AG10803 (cell line): Measurements from ENCODE around the gene BBS10.

Experiments used
- DNase-seq: peaks from one replicate; pipeline ENCODE4 v3.0.0; 2010; ENCODE audit warnings: low read depth
- H3K4me3 ChIP-seq: 2 replicates; pipeline ENCODE4 v1.5.1; 2011; ENCODE audit warnings: mild to moderate bottlenecking, low read length, control low read depth
- CTCF ChIP-seq: conservative IDR thresholded peaks from 2 replicates; pipeline ENCODE4 v1.5.1; 2011; ENCODE audit warnings: mild to moderate bottlenecking, low read length, control low read depth, inconsistent platforms

Gene BBS10

GRCh38 chr12:76312315-76312714 is 35.9 kb downstream of the BBS10 start:
- no peak for DNase-seq
- TF ChIP-seq CTCF: no peak
- no peak overlapping the region for H3K4me3 ChIP-seq

- no peak for TF ChIP-seq CTCF
- peak; percentile 63 for DNase-seq
- H3K4me3 ChIP-seq: no peak overlapping the region
These were observed 36.4 kb downstream of the BBS10 start for GRCh38 chr12:76311796-76312195.

GRCh38 chr12:76310110-76310509 is 38.1 kb downstream of the BBS10 start:
- TF ChIP-seq CTCF: no peak
- H3K4me3 ChIP-seq: no peak overlapping the region
- peak; percentile 46 for DNase-seq

- DNase-seq: peak; percentile 24
- no peak for TF ChIP-seq CTCF
These were observed 39.3 kb downstream of the BBS10 start for GRCh38 chr12:76308866-76309265.

GRCh38 chr12:76307083-76307482 is 41.1 kb downstream of the BBS10 start:
- no peak for DNase-seq
- no peak overlapping the region for H3K4me3 ChIP-seq
- no peak for TF ChIP-seq CTCF

More at GRCh38 chr12:76308866-76309265, 39.3 kb downstream of the BBS10 start:
- no peak overlapping the region for H3K4me3 ChIP-seq

- no peak for TF ChIP-seq CTCF
- no peak for DNase-seq
- H3K4me3 ChIP-seq: no peak overlapping the region
These were observed 44.2 kb downstream of the BBS10 start for GRCh38 chr12:76303989-76304460.

GRCh38 chr12:76303365-76303764 is 44.9 kb downstream of the BBS10 start:
- no peak for TF ChIP-seq CTCF

More at GRCh38 chr12:76303365-76303764, 44.9 kb downstream of the BBS10 start:
- DNase-seq: no peak
- H3K4me3 ChIP-seq: no peak overlapping the region
